ENCODE measurements around the gene KCTD1. TPM values are rescaled to one million over a fixed set of nuclear protein-coding genes. Genes with fewer than 3 reads are reported as not detected.

KCTD1 gene
- total and polyA plus RNA-seq, 2 of the 4 experiments (the other 2 are of a cell fraction) = 5.0 to 5.8 TPM

DNA sequence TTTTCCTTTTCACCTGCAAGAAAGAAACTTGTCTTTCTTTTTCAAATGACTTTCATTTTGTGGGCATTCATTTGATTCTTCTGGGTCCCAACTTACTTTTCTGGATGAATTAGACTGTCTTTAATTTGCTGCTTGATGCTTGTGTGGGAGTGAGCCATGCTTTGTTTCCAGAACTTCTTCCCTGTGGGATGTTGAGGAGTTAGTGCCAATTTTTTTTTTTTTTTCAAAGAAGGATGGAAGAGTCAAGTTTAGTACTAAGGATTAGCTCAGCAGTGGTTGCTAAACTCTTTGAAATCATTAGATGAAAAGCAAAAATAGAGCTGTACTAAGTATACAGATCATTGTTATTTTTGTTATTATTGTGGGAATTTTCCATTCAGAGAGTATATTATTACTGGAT lies 17.2 kb upstream of the KCTD1 start:
- POLR2A ChIA-PET (ENCODE audit: unreplicated experiment) = no interaction called here
- dilution Hi-C loops (cut with HindIII; ENCODE audit: low sequenced_read_pairs, unreplicated experiment) = no loop called here

More for the DNA sequence above, 17.2 kb upstream of the KCTD1 start:
- DNase-seq (no peak), ATAC-seq (ENCODE audit: low read depth) (no peak)
- TF ChIP-seq RFX5 (IDR thresholded peaks at IDR 0.05; ENCODE audit: low read depth, low read length) (no peak), MXI1 (IDR thresholded peaks at IDR 0.05; ENCODE audit: borderline replicate concordance, low read depth, low read length) (no peak), RAD21 (IDR thresholded peaks at IDR 0.05; ENCODE audit: low read length) (no peak), MAZ (IDR thresholded peaks at IDR 0.05; ENCODE audit: borderline replicate concordance, low read depth, low read length) (no peak), RCOR1 (IDR thresholded peaks at IDR 0.05; ENCODE audit: insufficient replicate concordance, low read length) (no peak), USF2 (IDR thresholded peaks at IDR 0.05; ENCODE audit: low read depth, low read length) (no peak)
- Histone ChIP-seq H3K27ac (ENCODE audit: insufficient read depth, low read length) (no peak overlapping the region), H3K56ac (ENCODE audit: extremely low read depth, insufficient read depth, low read length) (no peak overlapping the region), H2AK9ac (replicated peaks; ENCODE audit: low read depth, low read length, poor library complexity) (no peak overlapping the region), H2BK5ac (ENCODE audit: low read depth, low read length, poor library complexity, severe bottlenecking) (no peak overlapping the region), H2AFZ (replicated peaks; ENCODE audit: low read length, poor library complexity) (no peak overlapping the region), H3K4me2 (ENCODE audit: low read depth, low read length) (no peak overlapping the region), H2BK15ac (ENCODE audit: low read depth, low read length) (no peak overlapping the region), H3K14ac (replicated peaks; ENCODE audit: low read depth, low read length) (no peak overlapping the region), H4K8ac (ENCODE audit: low read depth in 2 of 2, low read length in 2 of 2) (no peak overlapping the region), H2BK20ac (ENCODE audit: low read depth, low read length) (no peak overlapping the region), H3K27me3 (ENCODE audit: control insufficient read depth, insufficient read depth, low read length) (peaks cover 13% of the 10 kb centered on the region), H2AK5ac (ENCODE audit: low read depth, low read length) (no peak overlapping the region), H3K23ac (ENCODE audit: low read depth, low read length) (no peak overlapping the region), H3K9me1 (ENCODE audit: insufficient read depth, low read length) (no peaks in the 10 kb centered on the region), H3K79me1 (ENCODE audit: low read depth in 1 of 2, low read length in 2 of 2) (no peaks in the 10 kb centered on the region), H3K4me3 (ENCODE audit: insufficient read depth, low read depth, low read length) (no peak overlapping the region), H3K9me3 (ENCODE audit: control insufficient read depth, insufficient read depth, low read length) (peaks cover 3% of the 10 kb centered on the region; the same call in 1 of the 2 replicates), H4K20me1 (ENCODE audit: insufficient read depth, low read length) (no peaks in the 10 kb centered on the region), H3K18ac (ENCODE audit: low read depth, low read length) (no peak overlapping the region), H4K91ac (ENCODE audit: insufficient read depth, low read depth, low read length) (no peak overlapping the region), H3K4me1 (ENCODE audit: control insufficient read depth, insufficient read depth, low read length) (no peaks in the 10 kb centered on the region), H3K9ac (ENCODE audit: low read depth, low read length) (no peak overlapping the region), H3K36me3 (ENCODE audit: control insufficient read depth, insufficient read depth, low read length) (no peaks in the 10 kb centered on the region), H2BK120ac (ENCODE audit: low read depth, low read length) (no peak overlapping the region), H3K4ac (ENCODE audit: low read depth, low read length) (no peak overlapping the region), H4K5ac (ENCODE audit: low read depth, low read length) (no peak overlapping the region)
- intact Hi-C loops (cut with micrococcal nuclease) (no loop called here), in situ Hi-C loops (cut with MboI; ENCODE audit: low sequenced_read_pairs) (no loop called here)
- BruUV-seq (replicated peaks) = no TSS peak
- CTCF ChIA-PET = interaction anchor here (1.1 kb wide), 1 partner anchor 14 kb away, joined by 5 read pairs; no protein-coding TSS in a partner anchor
